Breast epithelium (tissue), 4 donors: ENCODE measurements around the gene ITGB2. TPM values are rescaled to one million over a fixed set of nuclear protein-coding genes. Genes with fewer than 3 reads are reported as not detected.

Source experiments
- DNase-seq, 2 donors: peaks; one replicate each; pipeline ENCODE4 v3.0.0-alpha.2; 2019; ENCODE audit warnings: low spot score in 2 of 2
- H3K27ac ChIP-seq, 2 donors: fragments of 200-600 bp; sonication (generic) in 1 of 2; one replicate each; pipeline ENCODE4 v1.5.1; 2016 to 2019; ENCODE audit warnings: mild to moderate bottlenecking in 1 of 2
- H3K27me3 ChIP-seq, 2 donors: fragments of 200-600 bp; sonication (generic) in 1 of 2; one replicate each; pipeline versions ENCODE4 v1.5.1 to v1.6.0; 2017 to 2019; ENCODE audit warnings: control low read depth in 1 of 2, mild to moderate bottlenecking in 1 of 2
- H3K36me3 ChIP-seq: fragments of 200-600 bp; one replicate; pipeline ENCODE4 v1.5.1; 2019
- H3K4me1 ChIP-seq, 2 donors: fragments of 200-600 bp; sonication (generic); one replicate each; pipeline ENCODE4 v1.5.1; 2016 to 2019; ENCODE audit warnings: control low read depth in 1 of 2
- H3K4me3 ChIP-seq, 3 donors: fragments of 200-600 bp; sonication (generic); 1 replicate in 2 of 3; 2 replicates in 1 of 3; pipeline ENCODE4 v1.5.1; 2016 to 2019; ENCODE audit warnings: mild to moderate bottlenecking in 3 of 3, moderate library complexity in 2 of 3
- H3K9me3 ChIP-seq, 2 donors: fragments of 200-600 bp; sonication (generic) in 1 of 2; one replicate each; pipeline ENCODE4 v1.5.1; 2016 to 2019; ENCODE audit warnings: control low read depth in 1 of 2
- POLR2A ChIP-seq: fragments of 450-650 bp; IDR thresholded peaks from one replicate; pipeline ENCODE4 v1.6.1; 2016; ENCODE audit warnings: antibody characterized with exemption, mild to moderate bottlenecking, moderate library complexity
- POLR2AphosphoS5 ChIP-seq, 3 donors: sonication (generic); formaldehyde crosslinking; IDR thresholded peaks; one replicate each; pipeline ENCODE4 v1.6.1; 2017; ENCODE audit warnings: antibody characterized with exemption in 3 of 3
- intact Hi-C: fragments of 100-400 bp; cut with DNase I; formaldehyde crosslinking; loops from one replicate; pipeline ENCODE4 v1.15.1; 2023; ENCODE audit warnings: low total_unique reads
- total RNA-seq, 3 donors: library from RNA; depleted of rRNA; stranded (reverse); fragments of >200 nt; gene quantifications; one replicate each; pipeline ENCODE4 v1.1.0, GENCODE V29; 2016
- TF ChIP-seq, protein P1 (sequence below), 3 donors: fragments of 450-650 bp; IDR thresholded peaks; one replicate each; pipeline ENCODE4 v1.5.1; 2016 to 2017; ENCODE audit warnings: antibody characterized with exemption in 3 of 3, mild to moderate bottlenecking in 3 of 3, moderate library complexity in 3 of 3

The ITGB2 gene
- total RNA-seq, 3 donors from 2014 or later = 19.7 to 242 (median 92.8) TPM

- no peak overlapping the region for H3K4me3 ChIP-seq
- H3K27ac ChIP-seq = no peak overlapping the region
- peaks cover 0 to 5% of the 10 kb centered on the region in 2 donors for H3K4me1 ChIP-seq
- intact Hi-C loops = no loop called here
- H3K36me3 ChIP-seq = peaks cover 3% of the 10 kb centered on the region
- no peak for DNase-seq
- TF ChIP-seq, protein P1, sequence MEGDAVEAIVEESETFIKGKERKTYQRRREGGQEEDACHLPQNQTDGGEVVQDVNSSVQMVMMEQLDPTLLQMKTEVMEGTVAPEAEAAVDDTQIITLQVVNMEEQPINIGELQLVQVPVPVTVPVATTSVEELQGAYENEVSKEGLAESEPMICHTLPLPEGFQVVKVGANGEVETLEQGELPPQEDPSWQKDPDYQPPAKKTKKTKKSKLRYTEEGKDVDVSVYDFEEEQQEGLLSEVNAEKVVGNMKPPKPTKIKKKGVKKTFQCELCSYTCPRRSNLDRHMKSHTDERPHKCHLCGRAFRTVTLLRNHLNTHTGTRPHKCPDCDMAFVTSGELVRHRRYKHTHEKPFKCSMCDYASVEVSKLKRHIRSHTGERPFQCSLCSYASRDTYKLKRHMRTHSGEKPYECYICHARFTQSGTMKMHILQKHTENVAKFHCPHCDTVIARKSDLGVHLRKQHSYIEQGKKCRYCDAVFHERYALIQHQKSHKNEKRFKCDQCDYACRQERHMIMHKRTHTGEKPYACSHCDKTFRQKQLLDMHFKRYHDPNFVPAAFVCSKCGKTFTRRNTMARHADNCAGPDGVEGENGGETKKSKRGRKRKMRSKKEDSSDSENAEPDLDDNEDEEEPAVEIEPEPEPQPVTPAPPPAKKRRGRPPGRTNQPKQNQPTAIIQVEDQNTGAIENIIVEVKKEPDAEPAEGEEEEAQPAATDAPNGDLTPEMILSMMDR (IDR thresholded peaks at IDR 0.05) = no peak
- no peak for TF ChIP-seq POLR2A
- no peaks in the 10 kb centered on the region for H3K27me3 ChIP-seq
- no peaks in the 10 kb centered on the region for H3K9me3 ChIP-seq
Observed at GRCh38 chr21:44942566-44942965, 21.9 kb upstream of the ITGB2 start.

DNA sequence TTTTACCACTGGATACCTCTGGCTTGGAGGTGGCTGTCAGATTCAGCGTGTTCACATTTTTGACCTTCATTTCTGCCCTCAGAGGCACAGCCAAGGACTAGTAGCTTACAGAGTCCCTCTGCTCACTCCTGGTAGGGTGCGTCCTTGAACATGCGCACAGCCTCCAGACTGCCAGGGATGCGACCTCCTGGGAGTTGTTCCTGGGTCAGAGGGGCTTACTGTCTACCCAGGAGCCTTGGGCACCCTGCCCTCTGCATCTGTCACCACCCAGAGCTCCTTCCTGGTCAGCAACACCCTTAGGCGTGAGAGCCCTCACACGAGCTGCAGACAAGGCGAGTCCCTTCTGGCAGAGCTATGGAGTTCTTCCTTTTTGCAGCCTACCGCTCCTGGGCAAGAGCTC lies 20.9 kb upstream of the ITGB2 start:
- Histone ChIP-seq H3K36me3 (peaks cover 3% of the 10 kb centered on the region), H3K9me3 (no peaks in the 10 kb centered on the region), H3K4me1 (peaks cover 0 to 5% of the 10 kb centered on the region in 2 donors), H3K27ac (no peak overlapping the region), H3K4me3 (no peak overlapping the region), H3K27me3 (no peaks in the 10 kb centered on the region)
- TF ChIP-seq POLR2A (no peak), POLR2AphosphoS5 (IDR thresholded peaks at IDR 0.05) (no peak)
- TF ChIP-seq, protein P1 (IDR thresholded peaks at IDR 0.05) = no peak
- intact Hi-C loops = no loop called here
- DNase-seq = peak in 1 of 2 donors; percentile 47

- peak overlapping the region; percentile 90 to 99 (median 97) for H3K4me3 ChIP-seq
- intact Hi-C loops = no loop called here
- peaks cover 3% of the 10 kb centered on the region for H3K36me3 ChIP-seq
- DNase-seq = no peak
- TF ChIP-seq, protein P1 (IDR thresholded peaks at IDR 0.05) = no peak
- TF ChIP-seq POLR2AphosphoS5 (IDR thresholded peaks at IDR 0.05) = no peak
- no peak for TF ChIP-seq POLR2A
- peak overlapping the region; percentile 84 to 89 for H3K27ac ChIP-seq
- no peaks in the 10 kb centered on the region for H3K27me3 ChIP-seq
- no peaks in the 10 kb centered on the region for H3K9me3 ChIP-seq
- H3K4me1 ChIP-seq = peaks cover 0 to 5% of the 10 kb centered on the region in 2 donors
Observed at GRCh38 chr21:44940116-44940631, 19.5 kb upstream of the ITGB2 start.

DNA sequence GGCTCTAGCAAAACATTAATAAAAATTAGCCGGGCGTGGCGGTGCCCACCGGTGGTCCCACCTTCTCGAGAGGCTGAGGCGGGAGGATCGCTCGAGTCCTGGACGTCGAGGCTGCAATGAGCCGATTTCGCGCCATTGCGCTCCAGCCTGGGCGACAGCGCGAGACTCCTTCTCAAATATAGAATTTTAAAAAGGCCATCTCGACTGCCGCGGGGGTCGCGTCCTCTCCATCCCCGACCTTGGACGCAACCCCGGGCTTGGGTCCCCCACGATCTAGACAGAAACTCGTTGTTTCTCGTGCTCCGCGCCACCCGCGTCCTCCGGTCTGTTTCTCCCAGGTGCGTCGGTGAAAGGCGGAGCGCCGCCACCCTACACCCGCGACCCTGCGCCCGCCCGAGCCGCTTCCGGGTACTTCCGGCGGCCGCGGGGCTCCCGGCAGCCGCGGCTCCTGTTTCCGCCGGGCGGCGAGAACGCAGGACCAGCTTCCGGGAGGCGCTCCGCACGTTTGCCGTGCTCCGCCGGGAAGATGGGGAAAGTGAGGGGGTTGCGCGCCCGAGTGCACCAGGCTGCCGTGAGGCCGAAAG lies 18.9 kb upstream of the ITGB2 start, which contains the start of gene SLX9:
SLX9 (plus strand) TSS at position 498 of the 584 bp plus-strand sequence; CDS start at position 527, 29 bp downstream.
- peak; percentile 58 to 70 for DNase-seq
- H3K27ac ChIP-seq = peak within 1 kb of the TSS; percentile 84 to 89
- no peaks in the 10 kb centered on the region for H3K9me3 ChIP-seq
- intact Hi-C loops = loop anchor here (10.0 kb wide), 1 partner anchor 55 kb away; no protein-coding TSS in a partner anchor
- H3K4me3 ChIP-seq = peak within 1 kb of the TSS; percentile 90 to 99 (median 97)
- peaks cover 2% of the 10 kb centered on the region for H3K36me3 ChIP-seq
- TF ChIP-seq POLR2A = peak; percentile 68
- TF ChIP-seq, protein P1 (IDR thresholded peaks at IDR 0.05) = no peak
- peak; percentile 38 to 66 (median 42) for TF ChIP-seq POLR2AphosphoS5 (IDR thresholded peaks at IDR 0.05)
- no peaks in the 10 kb centered on the region for H3K27me3 ChIP-seq
- peaks cover 0 to 5% of the 10 kb centered on the region in 2 donors for H3K4me1 ChIP-seq

- Histone ChIP-seq H3K4me3 (peak overlapping the region; percentile 90 to 99 (median 97)), H3K4me1 (peaks cover 0 to 5% of the 10 kb centered on the region in 2 donors), H3K9me3 (no peaks in the 10 kb centered on the region), H3K27ac (peak overlapping the region; percentile 84 to 89), H3K27me3 (no peaks in the 10 kb centered on the region), H3K36me3 (no peaks in the 10 kb centered on the region)
- peak; percentile 60 to 66 for DNase-seq
- TF ChIP-seq POLR2AphosphoS5 (IDR thresholded peaks at IDR 0.05) (peak in 1 of 3 donors; percentile 30), POLR2A (no peak)
- intact Hi-C loops = loop anchor here (10.0 kb wide), 1 partner anchor 54 kb away; no protein-coding TSS in a partner anchor
Observed at GRCh38 chr21:44938772-44939531, 18.3 kb upstream of the ITGB2 start.
